Mesenchymal stem cell (in vitro differentiated cells and primary cell): Measurements from ENCODE around the gene DNAJA3.
A peak's percentile ranks its signal among the peaks of the same experiment; 100 is the strongest.

Source experiments
- DNase-seq: peaks from one replicate; pipeline ENCODE4 v3.0.0-alpha.2; 2013
- H2AFZ ChIP-seq: one replicate; pipeline ENCODE4 v1.6.1; 2013; ENCODE audit warnings: low read depth, mild to moderate bottlenecking, control low read depth, inconsistent platforms, low read length, moderate library complexity
- H2AK5ac ChIP-seq: 2 replicates; pipeline ENCODE4 v1.6.1; 2013; ENCODE audit warnings: low read length, moderate library complexity, mild to moderate bottlenecking, inconsistent platforms; ENCODE audit not compliant: severe bottlenecking
- H2BK120ac ChIP-seq: one replicate; pipeline ENCODE4 v1.6.1; 2013; ENCODE audit warnings: low read depth, mild to moderate bottlenecking, inconsistent platforms, low read length, moderate library complexity
- H2BK12ac ChIP-seq, 2 experiments: one replicate each; pipeline ENCODE4 v1.6.1; 2013; ENCODE audit warnings: inconsistent platforms in 2 of 2, low read length in 2 of 2, mild to moderate bottlenecking in 2 of 2, moderate library complexity in 2 of 2, control low read depth in 1 of 2
- H2BK15ac ChIP-seq: one replicate; pipeline ENCODE4 v1.6.1; 2013; ENCODE audit warnings: mild to moderate bottlenecking, low read depth, inconsistent platforms; ENCODE audit not compliant: poor library complexity, severe bottlenecking
- H2BK5ac ChIP-seq: 2 replicates; pipeline ENCODE4 v1.6.1; 2013; ENCODE audit warnings: low read depth, mild to moderate bottlenecking, low read length, control low read depth, inconsistent platforms; ENCODE audit not compliant: poor library complexity, severe bottlenecking
- H3K14ac ChIP-seq, 2 experiments: one replicate each; pipeline ENCODE4 v1.6.1; 2013; ENCODE audit warnings: inconsistent platforms in 2 of 2, low read length in 2 of 2, control low read depth in 1 of 2, mild to moderate bottlenecking in 1 of 2, moderate library complexity in 1 of 2
- H3K18ac ChIP-seq, 2 experiments: one replicate each; pipeline ENCODE4 v1.6.1; 2013; ENCODE audit warnings: inconsistent platforms in 2 of 2, low read length in 2 of 2, control low read depth in 1 of 2, low read depth in 1 of 2, mild to moderate bottlenecking in 1 of 2
- H3K23ac ChIP-seq, 2 experiments: one replicate each; pipeline ENCODE4 v1.6.1; 2013; ENCODE audit warnings: inconsistent platforms in 2 of 2, low read length in 2 of 2, mild to moderate bottlenecking in 2 of 2, moderate library complexity in 2 of 2, control low read depth in 1 of 2
- H3K27ac ChIP-seq: 2 replicates; pipeline ENCODE4 v1.5.1; 2013; ENCODE audit warnings: mild to moderate bottlenecking, moderate library complexity, low read length, control low read depth, inconsistent platforms; ENCODE audit not compliant: poor library complexity, severe bottlenecking
- H3K27me3 ChIP-seq, 2 experiments: 2 replicates each; pipeline versions ENCODE4 v1.6.1 to v1.7.0; 2013; ENCODE audit warnings: low read length in 2 of 2, mild to moderate bottlenecking in 2 of 2, moderate library complexity in 2 of 2, control low read depth in 1 of 2, inconsistent platforms in 1 of 2; ENCODE audit not compliant: control insufficient read depth in 1 of 2, insufficient read depth in 1 of 2
- H3K36me3 ChIP-seq, 2 experiments: 2 replicates each; pipeline versions ENCODE4 v1.6.1 to v1.7.0; 2013; ENCODE audit warnings: low read length in 2 of 2, control low read depth in 1 of 2, inconsistent platforms in 1 of 2, low read depth in 1 of 2, mild to moderate bottlenecking in 1 of 2; ENCODE audit not compliant: insufficient read depth in 2 of 2, control insufficient read depth in 1 of 2
- H3K4ac ChIP-seq, 2 experiments: one replicate each; pipeline ENCODE4 v1.6.1; 2013; ENCODE audit warnings: inconsistent platforms in 2 of 2, low read length in 2 of 2, mild to moderate bottlenecking in 2 of 2, moderate library complexity in 2 of 2, control low read depth in 1 of 2, low read depth in 1 of 2
- H3K4me1 ChIP-seq: 2 replicates; pipeline ENCODE4 v1.6.1; 2013; ENCODE audit warnings: low read depth, low read length, control low read depth; ENCODE audit not compliant: control insufficient read depth, insufficient read depth
- H3K4me2 ChIP-seq: 2 replicates; pipeline ENCODE4 v1.6.1; 2013; ENCODE audit warnings: low read length, mild to moderate bottlenecking, inconsistent platforms; ENCODE audit not compliant: poor library complexity, severe bottlenecking
- H3K4me3 ChIP-seq, 2 experiments: 2 replicates each; pipeline versions ENCODE4 v1.5.1 to v1.7.0; 2013; ENCODE audit warnings: low read length in 2 of 2, mild to moderate bottlenecking in 2 of 2, control low read depth in 1 of 2, low read depth in 1 of 2; ENCODE audit not compliant: insufficient read depth in 1 of 2
- H3K79me1 ChIP-seq: replicated peaks from 2 replicates; pipeline ENCODE4 v1.6.1; 2013; ENCODE audit warnings: mild to moderate bottlenecking, control low read depth, low read length, inconsistent platforms; ENCODE audit not compliant: poor library complexity, severe bottlenecking
- H3K9ac ChIP-seq: 2 replicates; pipeline ENCODE4 v1.7.0; 2013; ENCODE audit warnings: mild to moderate bottlenecking, low read length, moderate library complexity
- H3K9me3 ChIP-seq: 2 replicates; pipeline ENCODE4 v1.7.0; 2013; ENCODE audit warnings: mild to moderate bottlenecking, low read length; ENCODE audit not compliant: control insufficient read depth
- H4K8ac ChIP-seq: one replicate; pipeline ENCODE4 v1.6.1; 2013; ENCODE audit warnings: inconsistent platforms, mild to moderate bottlenecking, low read length, moderate library complexity
- H4K91ac ChIP-seq: one replicate; pipeline ENCODE4 v1.6.1; 2013; ENCODE audit warnings: mild to moderate bottlenecking, low read length, inconsistent platforms
- WGBS: methylation state at CpG from one replicate; pipeline ENCODE4 v1.1.7; 2013; ENCODE audit warnings: mixed read lengths; 5-methylcytosine and 5-hydroxymethylcytosine counted together

The DNAJA3 gene

GRCh38 chr16:4377573-4378154, 48.0 kb upstream of the DNAJA3 start:
- Histone ChIP-seq H3K4me3 (peak overlapping the region in 1 of 2 experiments; percentile 55), H2AK5ac (no peak overlapping the region), H4K8ac (no peak overlapping the region), H2AFZ (no peak overlapping the region), H2BK15ac (no peak overlapping the region), H4K91ac (no peak overlapping the region), H3K9ac (peak overlapping the region; percentile 68), H3K36me3 (peaks cover 45 to 61% of the 10 kb centered on the region in 2 experiments), H2BK120ac (no peak overlapping the region), H3K9me3 (no peaks in the 10 kb centered on the region), H3K4me1 (peaks cover 88% of the 10 kb centered on the region), H3K27ac (no peak overlapping the region), H3K18ac (no peak overlapping the region), H2BK12ac (peak overlapping the region in 1 of 2 experiments; percentile 22), H2BK5ac (no peak overlapping the region), H3K23ac (peak overlapping the region in 1 of 2 experiments; percentile 11), H3K14ac (no peak overlapping the region), H3K4ac (no peak overlapping the region), H3K27me3 (no peaks in the 10 kb centered on the region), H3K4me2 (no peak overlapping the region), H3K79me1 (peaks cover 32% of the 10 kb centered on the region)
- no peak for DNase-seq
- WGBS = 81% methylated on average over 12 of the region's 12 CpGs

DNA sequence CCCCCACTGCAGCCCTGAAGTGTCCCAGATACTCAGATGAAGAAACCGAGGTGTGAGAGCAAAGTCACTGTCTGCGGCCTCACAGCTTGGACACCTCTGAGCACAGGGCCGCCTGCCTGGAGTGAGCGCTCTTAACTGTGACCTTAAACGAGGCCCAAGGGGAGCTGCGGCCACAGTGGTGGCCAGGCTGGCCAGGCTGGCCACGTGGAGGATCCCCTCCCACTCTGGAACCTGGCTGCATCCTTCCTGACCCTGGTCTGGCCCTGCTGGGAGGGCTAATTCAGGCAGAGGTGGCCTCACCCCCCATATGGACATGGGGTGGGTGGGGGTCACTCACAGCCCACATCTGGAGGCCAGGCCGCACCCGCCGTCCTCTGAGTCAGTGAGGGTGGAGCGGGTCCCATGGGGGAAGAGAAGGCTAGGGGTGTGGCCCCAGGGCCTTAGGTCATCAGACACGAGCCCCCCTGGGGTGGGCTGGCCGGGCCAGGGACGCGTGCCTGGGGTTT, 47.5 kb upstream of the DNAJA3 start:
- H3K23ac ChIP-seq = no peak overlapping the region
- H2BK12ac ChIP-seq = no peak overlapping the region
- H4K91ac ChIP-seq = no peak overlapping the region
- H3K27ac ChIP-seq = no peak overlapping the region
- peaks cover 50 to 66% of the 10 kb centered on the region in 2 experiments for H3K36me3 ChIP-seq
- no peak for DNase-seq
- peaks cover 33% of the 10 kb centered on the region for H3K79me1 ChIP-seq
- H2AFZ ChIP-seq = no peak overlapping the region
- H3K14ac ChIP-seq = no peak overlapping the region
- no peak overlapping the region for H2BK5ac ChIP-seq
- H2BK120ac ChIP-seq = no peak overlapping the region
- peaks cover 83% of the 10 kb centered on the region for H3K4me1 ChIP-seq
- H3K4me3 ChIP-seq = peak overlapping the region in 1 of 2 experiments; percentile 55
- no peak overlapping the region for H2BK15ac ChIP-seq
- H2AK5ac ChIP-seq = no peak overlapping the region
- H3K27me3 ChIP-seq = no peaks in the 10 kb centered on the region
- no peak overlapping the region for H3K4me2 ChIP-seq
- no peaks in the 10 kb centered on the region for H3K9me3 ChIP-seq
- no peak overlapping the region for H3K18ac ChIP-seq
- H4K8ac ChIP-seq = no peak overlapping the region
- peak overlapping the region; percentile 68 for H3K9ac ChIP-seq
- 57% methylated on average over 15 of the region's 15 CpGs for WGBS
- H3K4ac ChIP-seq = no peak overlapping the region

DNA sequence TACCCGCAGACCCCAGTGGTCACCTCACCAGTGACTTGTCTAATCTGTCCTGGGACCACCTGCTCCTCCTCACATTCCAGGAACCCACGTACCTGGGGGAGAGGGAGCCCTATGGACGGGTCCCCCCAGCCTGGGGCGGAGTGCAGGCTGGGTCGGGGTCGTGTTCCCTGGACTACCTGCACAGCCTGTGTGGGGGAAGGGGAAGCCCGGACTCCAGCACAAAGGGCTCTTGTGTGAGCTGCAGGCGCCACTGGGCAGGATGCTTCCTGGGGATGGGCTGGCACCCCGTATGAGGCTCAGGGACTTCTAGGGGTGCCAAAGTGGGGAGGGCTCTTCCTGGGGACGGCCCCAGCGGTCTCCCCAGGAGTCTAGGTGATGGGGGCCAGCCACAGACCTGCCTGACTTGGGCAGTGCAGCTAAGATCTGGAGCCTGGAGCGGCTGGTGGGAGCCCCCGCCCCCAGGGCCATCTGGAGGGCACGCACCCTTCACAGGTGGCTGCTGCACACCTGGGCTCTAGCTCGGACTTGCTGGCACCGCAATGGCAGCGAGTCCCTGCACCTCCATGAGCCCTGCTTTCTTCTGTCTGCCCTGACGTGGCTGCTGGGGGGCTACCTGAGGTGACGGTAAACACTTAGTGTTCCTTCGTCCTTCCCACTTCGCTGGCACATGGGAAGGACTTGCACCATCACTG, 46.5 kb upstream of the DNAJA3 start:
- Histone ChIP-seq H2AFZ (no peak overlapping the region), H2AK5ac (peak overlapping the region; percentile 24), H2BK15ac (no peak overlapping the region), H3K23ac (no peak overlapping the region), H3K4me1 (peaks cover 81% of the 10 kb centered on the region), H3K18ac (no peak overlapping the region), H2BK5ac (no peak overlapping the region), H3K4me2 (no peak overlapping the region), H3K36me3 (peaks cover 59 to 73% of the 10 kb centered on the region in 2 experiments), H3K9me3 (no peaks in the 10 kb centered on the region), H3K27me3 (no peaks in the 10 kb centered on the region), H3K79me1 (peaks cover 38% of the 10 kb centered on the region), H3K9ac (peak overlapping the region; percentile 68), H3K4ac (no peak overlapping the region), H3K14ac (no peak overlapping the region), H2BK120ac (no peak overlapping the region), H4K8ac (no peak overlapping the region), H4K91ac (no peak overlapping the region), H2BK12ac (no peak overlapping the region), H3K4me3 (no peak overlapping the region), H3K27ac (no peak overlapping the region)
- 94% methylated on average over 21 of the region's 21 CpGs for WGBS
- no peak for DNase-seq
